Body of pancreas (tissue), 4 donors: Measurements from ENCODE around the gene NATD1. TPM values are rescaled to one million over a fixed set of nuclear protein-coding genes. Genes with fewer than 3 reads are reported as not detected.

Experiments
- ATAC-seq: fragments of 150-250 bp; one replicate; pipeline ENCODE4 v1.9.1; 2016
- DNase-seq, 4 donors: peaks; one replicate each; pipeline ENCODE4 v3.0.0-alpha.2; 2019
- H3K27ac ChIP-seq, 4 donors: fragments of 200-600 bp; sonication (generic); 1 replicate in 3 of 4; 2 replicates in 1 of 4; pipeline versions ENCODE4 v1.5.1 to v1.6.1; 2016 to 2019; ENCODE audit warnings: mild to moderate bottlenecking in 1 of 4, mixed read lengths in 1 of 4, moderate library complexity in 1 of 4
- H3K27me3 ChIP-seq, 2 donors: fragments of 200-600 bp; sonication (generic); one replicate each; pipeline ENCODE4 v1.6.0; 2016; ENCODE audit warnings: mild to moderate bottlenecking in 1 of 2
- H3K36me3 ChIP-seq, 2 donors: fragments of 200-600 bp; sonication (generic); replicated peaks in 1 of 2; 2 replicates each; pipeline ENCODE4 v1.5.1; 2016; ENCODE audit warnings: low read depth in 2 of 2; ENCODE audit not compliant: insufficient read depth in 1 of 2
- H3K4me1 ChIP-seq: fragments of 200-600 bp; sonication (generic); one replicate; pipeline ENCODE4 v1.6.0; 2016
- H3K4me3 ChIP-seq, 2 donors: fragments of 200-600 bp; sonication (generic); 1 replicate in 1 of 2; 2 replicates in 1 of 2; pipeline ENCODE4 v1.5.1; 2016 to 2019
- H3K9me3 ChIP-seq, 3 donors: fragments of 200-600 bp; sonication (generic); 1 replicate in 2 of 3; 2 replicates in 1 of 3; pipeline ENCODE4 v1.5.1; 2016
- POLR2A ChIP-seq, 3 donors: fragments of 450-650 bp; IDR thresholded peaks; one replicate each; pipeline ENCODE4 v1.6.1; 2016; ENCODE audit warnings: antibody characterized with exemption in 3 of 3, mild to moderate bottlenecking in 2 of 3
- WGBS, 2 donors: methylation state at CpG; one replicate each; pipeline ENCODE4 v1.1.5; 2017; 5-methylcytosine and 5-hydroxymethylcytosine counted together
- intact Hi-C: fragments of 100-400 bp; cut with DNase I; formaldehyde crosslinking; loops from one replicate; pipeline ENCODE4 v1.15.1; 2023
- total RNA-seq, 2 donors: library from RNA; depleted of rRNA; stranded (reverse); fragments of >200 nt; gene quantifications; one replicate each; pipeline ENCODE4 v1.1.0, GENCODE V29; 2016
- TF ChIP-seq, protein P1 (sequence below), 7 experiments: fragments of 450-650 bp in 4 of 7; fragments of 200-600 bp in 3 of 7; sonication (generic) in 3 of 7; IDR thresholded peaks; one replicate each; pipeline ENCODE4 v1.5.1; 2016 to 2019; ENCODE audit warnings: antibody characterized with exemption in 7 of 7

The NATD1 gene
- total RNA-seq, 2 donors from 2014 or later, result 2.6 to 7.0 TPM

DNA sequence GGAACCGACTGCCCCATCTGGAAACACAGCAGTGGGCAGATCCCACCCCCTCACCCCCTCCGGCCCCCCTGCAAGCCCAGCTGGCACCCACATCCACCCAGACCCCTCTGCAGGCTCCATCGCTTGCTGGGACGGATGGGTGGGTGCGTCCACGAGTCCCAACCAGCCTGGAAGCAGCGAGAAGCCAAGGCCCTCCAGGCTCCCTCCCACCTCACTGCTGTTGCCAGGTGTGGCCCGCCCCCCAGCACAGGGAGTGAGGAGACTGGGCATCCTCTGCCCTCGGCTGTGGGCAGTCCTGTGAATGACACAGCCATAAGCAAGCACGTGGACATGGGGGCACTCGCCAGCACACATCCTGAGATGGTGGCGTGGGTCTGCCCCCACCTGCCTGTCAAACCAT lies 50.7 kb downstream of the NATD1 start:
- intact Hi-C loops, result no loop called here
- no peak for DNase-seq
- Histone ChIP-seq H3K4me3 (no peak overlapping the region), H3K27me3 (no peaks in the 10 kb centered on the region), H3K36me3 (peaks cover 0 to 3% of the 10 kb centered on the region in 2 donors), H3K4me1 (peaks cover 11% of the 10 kb centered on the region), H3K9me3 (no peaks in the 10 kb centered on the region), H3K27ac (no peak overlapping the region)
- WGBS, 2 donors, result 68 to 87% methylated on average over 3 to 10 of the region's 12 CpGs
- TF ChIP-seq POLR2A (IDR thresholded peaks at IDR 0.05), result no peak
- TF ChIP-seq, protein P1, sequence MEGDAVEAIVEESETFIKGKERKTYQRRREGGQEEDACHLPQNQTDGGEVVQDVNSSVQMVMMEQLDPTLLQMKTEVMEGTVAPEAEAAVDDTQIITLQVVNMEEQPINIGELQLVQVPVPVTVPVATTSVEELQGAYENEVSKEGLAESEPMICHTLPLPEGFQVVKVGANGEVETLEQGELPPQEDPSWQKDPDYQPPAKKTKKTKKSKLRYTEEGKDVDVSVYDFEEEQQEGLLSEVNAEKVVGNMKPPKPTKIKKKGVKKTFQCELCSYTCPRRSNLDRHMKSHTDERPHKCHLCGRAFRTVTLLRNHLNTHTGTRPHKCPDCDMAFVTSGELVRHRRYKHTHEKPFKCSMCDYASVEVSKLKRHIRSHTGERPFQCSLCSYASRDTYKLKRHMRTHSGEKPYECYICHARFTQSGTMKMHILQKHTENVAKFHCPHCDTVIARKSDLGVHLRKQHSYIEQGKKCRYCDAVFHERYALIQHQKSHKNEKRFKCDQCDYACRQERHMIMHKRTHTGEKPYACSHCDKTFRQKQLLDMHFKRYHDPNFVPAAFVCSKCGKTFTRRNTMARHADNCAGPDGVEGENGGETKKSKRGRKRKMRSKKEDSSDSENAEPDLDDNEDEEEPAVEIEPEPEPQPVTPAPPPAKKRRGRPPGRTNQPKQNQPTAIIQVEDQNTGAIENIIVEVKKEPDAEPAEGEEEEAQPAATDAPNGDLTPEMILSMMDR (IDR thresholded peaks at IDR 0.05), result no peak
- no peak for ATAC-seq

DNA sequence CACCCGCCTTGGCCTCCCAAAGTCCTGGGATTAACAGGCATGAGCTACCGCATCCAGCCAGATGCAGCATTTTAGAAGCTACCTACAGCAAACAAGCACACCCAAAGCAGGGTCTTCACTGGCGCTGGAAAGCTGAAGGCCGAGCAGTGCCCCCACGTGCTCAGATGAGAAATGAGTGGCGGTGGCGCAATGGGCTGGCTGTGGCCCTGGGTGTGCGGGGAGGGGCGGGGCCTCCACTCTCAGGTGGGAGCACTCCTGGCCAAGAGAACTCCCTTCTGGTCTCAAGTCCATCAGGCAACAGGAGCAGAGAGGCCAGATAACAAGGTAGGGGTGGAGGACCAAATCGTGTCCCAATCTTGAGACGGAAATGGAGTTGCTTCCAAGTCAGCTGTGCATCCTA lies 51.3 kb downstream of the NATD1 start:
- H3K27ac ChIP-seq, result no peak overlapping the region
- no peak for TF ChIP-seq POLR2A (IDR thresholded peaks at IDR 0.05)
- TF ChIP-seq, protein P1 (IDR thresholded peaks at IDR 0.05), result no peak
- 92 to 96% methylated on average over 5 to 11 of the region's 11 CpGs for WGBS, 2 donors
- no peak for DNase-seq
- H3K4me1 ChIP-seq, result peaks cover 11% of the 10 kb centered on the region
- intact Hi-C loops, result no loop called here
- no peak overlapping the region for H3K4me3 ChIP-seq
- peaks cover 0 to 3% of the 10 kb centered on the region in 2 donors for H3K36me3 ChIP-seq
- no peaks in the 10 kb centered on the region for H3K27me3 ChIP-seq
- no peak for ATAC-seq
- no peaks in the 10 kb centered on the region for H3K9me3 ChIP-seq

DNA sequence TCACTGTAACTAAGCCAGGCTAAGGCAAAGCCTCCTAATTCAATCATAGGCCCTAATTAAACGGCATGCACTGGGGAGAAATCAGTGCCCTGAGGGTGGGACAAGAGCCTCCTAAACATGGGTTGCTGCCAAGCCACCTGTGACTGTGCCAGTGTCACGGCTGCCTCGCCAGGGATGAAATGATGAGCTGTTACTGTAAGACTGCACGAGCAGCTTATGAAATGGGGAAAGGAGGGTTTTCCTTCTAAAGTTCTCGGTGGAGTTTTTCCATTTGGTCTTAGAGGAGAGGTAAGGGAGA lies 52.0 kb downstream of the NATD1 start:
- no peak for ATAC-seq
- no peak overlapping the region for H3K4me3 ChIP-seq
- no peak for DNase-seq
- H3K36me3 ChIP-seq, result peaks cover 0 to 3% of the 10 kb centered on the region in 2 donors
- H3K27ac ChIP-seq, result no peak overlapping the region
- TF ChIP-seq, protein P1 (IDR thresholded peaks at IDR 0.05), result no peak
- TF ChIP-seq POLR2A (IDR thresholded peaks at IDR 0.05), result no peak
- H3K9me3 ChIP-seq, result no peaks in the 10 kb centered on the region
- H3K27me3 ChIP-seq, result no peaks in the 10 kb centered on the region
- WGBS, 2 donors, result 57% methylated on average over 5 of the region's 5 CpGs
- peaks cover 11% of the 10 kb centered on the region for H3K4me1 ChIP-seq
- intact Hi-C loops, result no loop called here

DNA sequence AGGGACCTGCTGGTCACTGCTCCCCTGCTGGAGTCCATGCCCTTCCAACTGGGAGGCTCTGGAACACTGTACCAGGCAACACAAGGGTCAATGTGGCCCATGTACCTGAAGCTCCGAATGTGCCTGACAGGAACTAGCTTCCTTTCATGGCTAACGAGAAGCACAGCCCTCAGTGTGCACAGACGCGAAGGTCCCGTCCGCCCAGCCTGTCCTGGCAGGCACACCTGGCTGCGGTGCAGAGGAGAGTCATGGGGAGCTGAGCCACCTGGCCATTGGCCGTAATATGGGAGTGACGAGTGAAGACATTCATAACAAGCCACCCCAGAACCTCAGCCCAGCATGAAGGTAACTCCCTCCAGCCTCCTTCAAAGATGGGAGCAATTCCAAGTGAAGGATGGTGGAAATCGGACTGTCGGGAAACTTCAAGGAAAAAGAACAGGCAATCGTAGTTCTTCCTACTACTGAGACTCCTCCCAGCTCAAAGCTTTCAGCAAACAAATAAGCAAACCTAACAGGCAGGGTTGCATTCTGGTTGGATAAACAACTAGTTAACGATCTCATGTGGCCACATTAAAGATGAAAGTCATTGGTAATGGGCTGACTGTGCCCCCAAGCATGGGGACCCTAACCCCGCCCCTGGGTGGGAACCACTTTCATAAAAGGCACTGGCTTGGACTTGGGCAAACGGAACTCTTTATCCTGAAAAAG lies 52.5 kb downstream of the NATD1 start:
- TF ChIP-seq POLR2A (IDR thresholded peaks at IDR 0.05), result no peak
- TF ChIP-seq, protein P1 (IDR thresholded peaks at IDR 0.05), result no peak
- intact Hi-C loops, result no loop called here
- ATAC-seq, result peak; percentile 36
- Histone ChIP-seq H3K36me3 (peaks cover 0 to 3% of the 10 kb centered on the region in 2 donors), H3K4me3 (no peak overlapping the region), H3K4me1 (peaks cover 11% of the 10 kb centered on the region), H3K27me3 (no peaks in the 10 kb centered on the region), H3K27ac (no peak overlapping the region), H3K9me3 (no peaks in the 10 kb centered on the region)
- DNase-seq, result peak in 1 of 4 donors; percentile 31
- WGBS, 2 donors, result 67 to 73% methylated on average over 7 to 15 of the region's 15 CpGs

DNA sequence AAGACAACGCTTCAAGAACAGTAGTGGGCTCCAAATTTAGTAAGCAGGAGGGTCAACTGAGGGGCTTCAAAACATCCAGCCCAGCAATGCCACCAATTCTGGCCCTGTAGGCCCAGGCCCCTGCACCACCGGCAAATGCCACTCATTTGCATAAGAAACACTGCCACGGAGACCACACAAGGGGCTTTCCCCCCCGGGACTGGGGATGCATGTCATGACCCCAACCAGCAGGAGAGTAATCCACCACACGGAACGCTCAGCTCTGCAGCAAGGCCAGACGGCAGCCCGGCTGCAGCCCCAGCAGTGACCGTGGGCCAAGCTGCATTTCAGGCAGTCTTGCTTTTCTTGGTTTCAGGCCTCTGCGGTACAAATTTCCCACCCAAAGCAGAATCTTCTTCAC lies 53.4 kb downstream of the NATD1 start:
- no peak for TF ChIP-seq POLR2A (IDR thresholded peaks at IDR 0.05)
- TF ChIP-seq, protein P1 (IDR thresholded peaks at IDR 0.05), result no peak
- peaks cover 11% of the 10 kb centered on the region for H3K4me1 ChIP-seq
- DNase-seq, result no peak
- ATAC-seq, result no peak
- peaks cover 0 to 3% of the 10 kb centered on the region in 2 donors for H3K36me3 ChIP-seq
- no peaks in the 10 kb centered on the region for H3K9me3 ChIP-seq
- no peaks in the 10 kb centered on the region for H3K27me3 ChIP-seq
- intact Hi-C loops, result no loop called here
- 75 to 91% methylated on average over 8 to 10 of the region's 10 CpGs for WGBS, 2 donors
- H3K27ac ChIP-seq, result no peak overlapping the region
- no peak overlapping the region for H3K4me3 ChIP-seq
